ENCODE measurements around the gene FBXO46.

FBXO46 gene

GRCh38 chr19:45766296-45766868 lies 35.7 kb upstream of the FBXO46 start:
- TF ChIP-seq TOX (CRISPR knock-in tag; IDR thresholded peaks at IDR 0.05; ENCODE audit: borderline replicate concordance) (no peak), ISL1 (CRISPR knock-in tag; IDR thresholded peaks at IDR 0.05) (no peak), ESRRG (CRISPR knock-in tag; IDR thresholded peaks at IDR 0.05) (no peak), BACH2 (CRISPR knock-in tag; IDR thresholded peaks at IDR 0.05; ENCODE audit: borderline replicate concordance) (no peak), GLIS3 (CRISPR knock-in tag; IDR thresholded peaks at IDR 0.05) (no peak), TCF4 (CRISPR knock-in tag; IDR thresholded peaks at IDR 0.05; ENCODE audit: borderline replicate concordance) (no peak), POU6F1 (CRISPR knock-in tag; IDR thresholded peaks at IDR 0.05; ENCODE audit: borderline replicate concordance, low read depth) (no peak), PPARA (CRISPR knock-in tag; IDR thresholded peaks at IDR 0.05; ENCODE audit: borderline replicate concordance) (no peak), OSR1 (CRISPR knock-in tag; IDR thresholded peaks at IDR 0.05) (no peak), CSRNP3 (CRISPR knock-in tag; IDR thresholded peaks at IDR 0.05) (no peak), ZC3H10 (CRISPR knock-in tag; IDR thresholded peaks at IDR 0.05) (no peak), ZNF8 (CRISPR knock-in tag; IDR thresholded peaks at IDR 0.05) (no peak), ARNTL (CRISPR knock-in tag; IDR thresholded peaks at IDR 0.05; ENCODE audit: borderline replicate concordance, low read depth) (no peak), ZFP30 (CRISPR knock-in tag; IDR thresholded peaks at IDR 0.05) (no peak), TSHZ2 (CRISPR knock-in tag; IDR thresholded peaks at IDR 0.05) (no peak), SNAI2 (CRISPR knock-in tag; IDR thresholded peaks at IDR 0.05) (no peak), ZNF565 (CRISPR knock-in tag; conservative IDR thresholded peaks at IDR 0.05; ENCODE audit: low read depth) (no peak), PATZ1 (CRISPR knock-in tag; IDR thresholded peaks at IDR 0.05; ENCODE audit: borderline replicate concordance) (no peak), RARB (CRISPR knock-in tag; IDR thresholded peaks at IDR 0.05) (no peak), CREB5 (CRISPR knock-in tag; IDR thresholded peaks at IDR 0.05; ENCODE audit: low read depth) (no peak)
- ATAC-seq = no peak

- TF ChIP-seq TCF4 (CRISPR knock-in tag; IDR thresholded peaks at IDR 0.05; ENCODE audit: borderline replicate concordance) (no peak), PATZ1 (CRISPR knock-in tag; IDR thresholded peaks at IDR 0.05; ENCODE audit: borderline replicate concordance) (no peak), BACH2 (CRISPR knock-in tag; IDR thresholded peaks at IDR 0.05; ENCODE audit: borderline replicate concordance) (no peak), RARB (CRISPR knock-in tag; IDR thresholded peaks at IDR 0.05) (no peak), ZNF565 (CRISPR knock-in tag; conservative IDR thresholded peaks at IDR 0.05; ENCODE audit: low read depth) (no peak), CSDC2 (CRISPR knock-in tag; IDR thresholded peaks at IDR 0.05) (no peak)
- ATAC-seq = no peak
Observed at GRCh38 chr19:45765702-45766295, 35.1 kb upstream of the FBXO46 start.

Data from SK-N-SH treated with all-trans-retinoic acid at 6 μM for 48 hours (cell line).